HG02759 (cell line): ENCODE measurements around the gene MISP.
"Not testable (repeated sequence)": the region's sequence is repeated elsewhere in the genome, so short reads cannot be mapped to it uniquely, and the experiment has no call there.

Experiments used
- ATAC-seq: cut with Tn5 transposase; IDR thresholded peaks from one replicate; pipeline ENCODE4 v1.9.1; 2021; ENCODE audit warnings: mild to moderate bottlenecking, moderate library complexity; ENCODE audit not compliant: unreplicated experiment

MISP gene

GRCh38 chr19:745138-745537, 5.8 kb upstream of the MISP start:
- not testable (repeated sequence) for ATAC-seq

GRCh38 chr19:746208-746819, 4.6 kb upstream of the MISP start:
- ATAC-seq: no peak

- no peak for ATAC-seq
Measured at GRCh38 chr19:746956-747355, 4.0 kb upstream of the MISP start.

- ATAC-seq: no peak
Measured at GRCh38 chr19:747432-748273, 3.3 kb upstream of the MISP start.

GRCh38 chr19:748274-748598, 2.7 kb upstream of the MISP start:
- ATAC-seq: no peak

GRCh38 chr19:749811-750210, 1.1 kb upstream of the MISP start:
- no peak for ATAC-seq

- no peak for ATAC-seq
Measured at GRCh38 chr19:751501-752341, 809 bp downstream of the MISP start.

- ATAC-seq: no peak
Measured at GRCh38 chr19:752652-753517, 2.0 kb downstream of the MISP start.

GRCh38 chr19:754530-754929, 3.6 kb downstream of the MISP start:
- ATAC-seq: no peak

- ATAC-seq: no peak
Measured at GRCh38 chr19:755063-755462, 4.2 kb downstream of the MISP start.

- ATAC-seq: no peak
Measured at GRCh38 chr19:756236-756635, 5.3 kb downstream of the MISP start.

GRCh38 chr19:756821-757688, 6.1 kb downstream of the MISP start:
- ATAC-seq: no peak

GRCh38 chr19:757811-758668, 7.1 kb downstream of the MISP start:
- ATAC-seq: no peak

- ATAC-seq: no peak
Measured at GRCh38 chr19:763181-763580, 12.3 kb downstream of the MISP start.

GRCh38 chr19:763869-764268, 13.0 kb downstream of the MISP start:
- ATAC-seq: no peak

- no peak for ATAC-seq
Measured at GRCh38 chr19:764301-764700, 13.4 kb downstream of the MISP start.

- ATAC-seq: no peak
Measured at GRCh38 chr19:765179-765738, 14.3 kb downstream of the MISP start.

GRCh38 chr19:768424-768823, 17.5 kb downstream of the MISP start:
- ATAC-seq: no peak

GRCh38 chr19:769616-770015, 18.7 kb downstream of the MISP start:
- no peak for ATAC-seq
